Neural progenitor cell (in vitro differentiated cells): ENCODE data around the gene ZGPAT. TPM values are rescaled to one million over a fixed set of nuclear protein-coding genes. Genes with fewer than 3 reads are reported as not detected.
A peak's percentile ranks its signal among the peaks of the same experiment; 100 is the strongest.
"Not testable (repeated sequence)": the region's sequence is repeated elsewhere in the genome, so short reads cannot be mapped to it uniquely, and the experiment has no call there.

Experiments used
- DNase-seq: peaks from one replicate; pipeline ENCODE4 v3.0.0-alpha.2; 2016; ENCODE audit warnings: low spot score
- H2AFZ ChIP-seq: fragments of 200-600 bp; sonication (generic); replicated peaks from 2 replicates; pipeline ENCODE4 v1.6.1; 2016; ENCODE audit warnings: antibody characterized with exemption
- H3F3A ChIP-seq: fragments of 200-600 bp; sonication (generic); 2 replicates; pipeline ENCODE4 v1.6.1; 2016; ENCODE audit warnings: antibody characterized with exemption, low read depth
- H3K27ac ChIP-seq: fragments of 200-600 bp; sonication (generic); 2 replicates; pipeline ENCODE4 v1.5.1; 2016; ENCODE audit warnings: mild to moderate bottlenecking
- H3K27me3 ChIP-seq: fragments of 200-600 bp; sonication (generic); 2 replicates; pipeline ENCODE4 v1.6.1; 2016; ENCODE audit warnings: mild to moderate bottlenecking, moderate library complexity
- H3K36me3 ChIP-seq: fragments of 200-600 bp; sonication (generic); 2 replicates; pipeline ENCODE4 v1.5.1; 2016
- H3K4me1 ChIP-seq: fragments of 200-600 bp; sonication (generic); 2 replicates; pipeline ENCODE4 v1.6.1; 2016; ENCODE audit warnings: mixed run types
- H3K4me2 ChIP-seq: fragments of 200-600 bp; sonication (generic); 2 replicates; pipeline ENCODE4 v1.6.1; 2016
- H3K4me3 ChIP-seq: fragments of 200-600 bp; sonication (generic); 2 replicates; pipeline ENCODE4 v1.5.1; 2016
- H3K79me2 ChIP-seq: fragments of 200-600 bp; sonication (generic); 2 replicates; pipeline ENCODE4 v1.6.1; 2016; ENCODE audit warnings: low read depth
- H3K9ac ChIP-seq: fragments of 200-600 bp; sonication (generic); 2 replicates; pipeline ENCODE4 v1.6.1; 2016
- H3K9me3 ChIP-seq: fragments of 200-600 bp; sonication (generic); 2 replicates; pipeline ENCODE4 v1.5.1; 2016; ENCODE audit warnings: low read depth
- H4K20me1 ChIP-seq: fragments of 200-600 bp; sonication (generic); 2 replicates; pipeline ENCODE4 v1.6.1; 2016; ENCODE audit warnings: low read depth
- H3K27ac Mint-ChIP-seq: 3 replicates; pipeline ENCODE4 v1.8.0; 2021; ENCODE audit warnings: mixed read lengths
- H3K27me3 Mint-ChIP-seq: 2 replicates; pipeline ENCODE4 v1.8.0; 2022; ENCODE audit warnings: low read depth, mild to moderate bottlenecking, inconsistent platforms, moderate library complexity, mixed read lengths; ENCODE audit not compliant: insufficient read depth
- H3K36me3 Mint-ChIP-seq: 3 replicates; pipeline ENCODE4 v1.8.0; 2021; ENCODE audit warnings: mixed read lengths
- H3K4me1 Mint-ChIP-seq: 3 replicates; pipeline ENCODE4 v1.8.0; 2021; ENCODE audit warnings: mixed read lengths
- H3K4me3 Mint-ChIP-seq: 3 replicates; pipeline ENCODE4 v1.8.0; 2021; ENCODE audit warnings: mild to moderate bottlenecking, moderate library complexity, mixed read lengths
- H3K9me3 Mint-ChIP-seq: 3 replicates; pipeline ENCODE4 v1.8.0; 2020; ENCODE audit warnings: mixed read lengths
- CTCF ChIP-seq: fragments of 200-600 bp; sonication (generic); IDR thresholded peaks from 2 replicates; pipeline ENCODE4 v1.5.1; 2017; ENCODE audit warnings: antibody characterized with exemption, mild to moderate bottlenecking
- EZH2 ChIP-seq: fragments of 200-600 bp; sonication (generic); IDR thresholded peaks from 2 replicates; pipeline ENCODE4 v1.6.1; 2017; ENCODE audit warnings: antibody characterized with exemption, mild to moderate bottlenecking, moderate library complexity
- EZH2phosphoT487 ChIP-seq: fragments of 200-600 bp; sonication (generic); IDR thresholded peaks from 2 replicates; pipeline ENCODE4 v1.6.1; 2017; ENCODE audit warnings: antibody characterized with exemption
- total RNA-seq: library from RNA; depleted of rRNA; stranded (reverse); fragments of >200 nt; gene quantifications from 2 replicates; pipeline ENCODE4 v1.2.3, GENCODE V29; 2015; ENCODE audit warnings: low replicate concordance

Gene ZGPAT
- total RNA-seq, 1 donor from 2014 or later, result 8.2 TPM

DNA sequence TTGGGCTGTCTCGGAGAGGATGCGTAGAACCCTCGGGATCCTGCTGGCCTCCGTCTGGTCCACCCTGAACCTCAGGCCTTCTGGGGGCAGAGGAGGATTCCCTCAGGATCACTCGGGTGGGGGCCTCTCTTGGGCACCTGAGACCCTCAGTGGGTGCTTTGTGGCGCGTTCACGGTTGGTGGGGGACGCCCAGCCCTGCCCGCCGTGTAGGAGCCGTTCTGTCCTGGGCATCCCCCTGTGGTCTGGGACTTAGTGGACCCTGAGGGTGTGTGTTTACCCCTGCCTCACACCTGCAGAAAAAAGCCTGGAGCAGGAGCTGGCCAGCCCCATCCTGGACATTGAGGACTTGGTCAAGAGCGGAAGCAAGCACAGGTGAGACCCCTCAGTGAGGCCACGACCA is 42.1 kb upstream of the ZGPAT start:
- Histone ChIP-seq H3K4me3 (no peak overlapping the region), H2AFZ (no peak overlapping the region), H3F3A (no peaks in the 10 kb centered on the region), H3K4me1 (no peaks in the 10 kb centered on the region), H3K79me2 (no peaks in the 10 kb centered on the region), H3K9me3 (no peaks in the 10 kb centered on the region), H3K36me3 (no peaks in the 10 kb centered on the region), H3K4me2 (no peak overlapping the region), H3K27me3 (no peaks in the 10 kb centered on the region), H3K27ac (no peak overlapping the region), H4K20me1 (no peaks in the 10 kb centered on the region), H3K9ac (no peak overlapping the region)
- Mint-ChIP-seq H3K4me1 (peaks cover 5% of the 10 kb centered on the region), H3K36me3 (peaks cover 19% of the 10 kb centered on the region), H3K9me3 (no peaks in the 10 kb centered on the region), H3K27me3 (peaks cover 4% of the 10 kb centered on the region), H3K4me3 (no peak overlapping the region), H3K27ac (peak overlapping the region; percentile 74)
- no peak for DNase-seq
- TF ChIP-seq EZH2 (no peak), EZH2phosphoT487 (no peak), CTCF (no peak)

DNA sequence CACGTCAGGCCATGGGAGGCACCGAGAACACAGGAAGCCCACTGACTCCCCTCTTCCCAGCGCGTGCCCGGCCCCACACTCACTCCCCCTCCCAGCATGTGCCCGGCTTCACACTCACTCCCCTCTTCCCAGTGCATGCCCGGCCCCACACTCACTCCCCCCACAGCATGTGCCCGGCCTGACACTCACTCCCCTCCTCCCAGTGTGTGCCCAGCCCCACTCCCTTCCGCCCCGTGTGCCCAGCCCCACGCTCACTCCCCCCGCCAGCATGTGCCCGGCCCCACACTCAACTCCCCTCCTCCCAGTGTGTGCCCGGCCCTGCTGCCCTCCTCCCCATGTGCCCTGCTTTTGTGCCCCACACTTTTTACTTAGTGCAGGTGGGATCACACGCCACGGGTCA is 40.0 kb upstream of the ZGPAT start:
- H3K27me3 Mint-ChIP-seq, result peaks cover 2% of the 10 kb centered on the region
- no peak for DNase-seq
- Histone ChIP-seq H3K27me3 (no peaks in the 10 kb centered on the region), H3K79me2 (no peaks in the 10 kb centered on the region), H2AFZ (no peak overlapping the region), H3K4me1 (no peaks in the 10 kb centered on the region), H3K27ac (no peak overlapping the region), H3F3A (no peaks in the 10 kb centered on the region), H3K36me3 (no peaks in the 10 kb centered on the region), H4K20me1 (no peaks in the 10 kb centered on the region), H3K9me3 (no peaks in the 10 kb centered on the region), H3K4me2 (no peak overlapping the region), H3K4me3 (no peak overlapping the region), H3K9ac (no peak overlapping the region)
- no peaks in the 10 kb centered on the region for H3K9me3 Mint-ChIP-seq
- H3K27ac Mint-ChIP-seq, result no peak overlapping the region
- TF ChIP-seq EZH2phosphoT487 (no peak), CTCF (no peak), EZH2 (no peak)
- H3K4me1 Mint-ChIP-seq, result peaks cover 5% of the 10 kb centered on the region
- peaks cover 23% of the 10 kb centered on the region for H3K36me3 Mint-ChIP-seq
- H3K4me3 Mint-ChIP-seq, result no peak overlapping the region

DNA sequence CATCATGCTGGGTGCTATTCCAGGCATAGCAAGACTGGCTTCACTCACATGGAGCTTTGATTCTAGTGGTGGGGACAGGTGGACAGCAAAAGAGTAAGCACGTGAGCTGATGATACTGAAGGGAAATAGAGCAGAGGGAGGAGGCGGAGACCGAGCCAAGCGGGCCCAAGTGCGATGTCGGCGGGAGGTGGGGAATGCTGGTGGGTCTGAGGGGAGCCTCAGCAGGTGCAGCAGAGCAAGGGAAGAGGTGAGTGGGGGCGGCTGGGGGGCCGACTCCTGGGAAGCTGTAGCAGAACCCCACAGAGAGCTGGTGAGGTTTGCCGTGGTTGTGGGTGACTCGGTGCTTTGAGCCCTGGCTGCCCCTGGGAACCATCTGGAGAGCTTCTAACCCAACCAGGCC is 39.5 kb upstream of the ZGPAT start:
- no peak for DNase-seq

DNA sequence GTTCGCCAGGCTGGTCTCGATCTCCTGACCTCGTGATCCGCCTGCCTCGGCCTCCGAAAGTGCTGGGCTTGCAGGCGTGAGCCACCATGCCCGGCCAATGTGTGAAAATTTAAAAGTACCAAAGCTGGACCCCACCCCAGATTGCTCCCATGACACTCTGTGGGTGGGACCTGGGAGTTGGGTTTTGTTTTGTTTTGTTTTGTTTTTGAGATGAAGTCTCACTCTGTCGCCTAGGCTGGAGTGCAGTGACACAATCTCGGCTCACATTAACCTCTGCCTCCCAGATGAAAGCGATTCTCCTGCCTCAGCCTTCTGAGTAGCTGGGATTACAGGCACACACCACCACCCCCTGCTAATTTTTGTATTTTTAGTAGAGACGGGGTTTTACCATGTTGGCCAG is 36.1 kb upstream of the ZGPAT start:
- not testable (repeated sequence) for H3K36me3 ChIP-seq, H3K9me3 ChIP-seq, H3K27ac ChIP-seq, H3K4me2 ChIP-seq, H3K4me3 ChIP-seq, H3K4me1 ChIP-seq, H3K9ac ChIP-seq, DNase-seq, H4K20me1 ChIP-seq, H3K9me3 Mint-ChIP-seq, H3K79me2 ChIP-seq, H2AFZ ChIP-seq, H3K27me3 Mint-ChIP-seq, H3K27me3 ChIP-seq, H3F3A ChIP-seq, H3K4me1 Mint-ChIP-seq, H3K27ac Mint-ChIP-seq, H3K4me3 Mint-ChIP-seq
- H3K36me3 Mint-ChIP-seq, result peaks cover 18% of the 10 kb centered on the region

More for the DNA sequence above, 39.5 kb upstream of the ZGPAT start:
- H3K36me3 ChIP-seq, result no peaks in the 10 kb centered on the region
- Mint-ChIP-seq H3K4me1 (peaks cover 5% of the 10 kb centered on the region), H3K27ac (no peak overlapping the region), H3K4me3 (no peak overlapping the region), H3K27me3 (peaks cover 2% of the 10 kb centered on the region), H3K36me3 (peaks cover 23% of the 10 kb centered on the region), H3K9me3 (no peaks in the 10 kb centered on the region)
- no peaks in the 10 kb centered on the region for H3K27me3 ChIP-seq
- no peaks in the 10 kb centered on the region for H3F3A ChIP-seq
- TF ChIP-seq CTCF, result no peak
- TF ChIP-seq EZH2, result no peak
- TF ChIP-seq EZH2phosphoT487, result no peak
- no peak overlapping the region for H3K4me3 ChIP-seq
- H3K4me1 ChIP-seq, result no peaks in the 10 kb centered on the region
- no peak overlapping the region for H3K27ac ChIP-seq
- H3K9ac ChIP-seq, result no peak overlapping the region
- no peaks in the 10 kb centered on the region for H3K79me2 ChIP-seq
- H4K20me1 ChIP-seq, result no peaks in the 10 kb centered on the region
- H3K4me2 ChIP-seq, result no peak overlapping the region
- no peak overlapping the region for H2AFZ ChIP-seq
- H3K9me3 ChIP-seq, result no peaks in the 10 kb centered on the region
